Endothelial cell of umbilical vein (primary cell): ENCODE data around the gene FYCO1. TPM values are rescaled to one million over a fixed set of nuclear protein-coding genes. Genes with fewer than 3 reads are reported as not detected.

ENCODE experiments used
- BruUV-seq: library from RNA; stranded (reverse); fragments of 400-500 nt; replicated peaks from 2 replicates; lab custom pipeline; 2021; lab: Mats Ljungman, UMichigan
- CTCF ChIA-PET: fragments of 300-600, 350-600 bp; sonication (Branson Sonifier 250); formaldehyde crosslinking; loops from one replicate; lab custom pipeline; 2021; ENCODE audit warnings: antibody characterized with exemption, inconsistent platforms; lab: Charles Lee
- POLR2A ChIA-PET: fragments of 300-600, 350-600 bp; sonication (Branson Sonifier 250); formaldehyde crosslinking; loops from one replicate; lab custom pipeline; 2021; ENCODE audit warnings: antibody characterized with exemption, inconsistent platforms; lab: Charles Lee
- DNase-seq: peaks from one replicate; pipeline ENCODE4 v3.0.0-alpha.2; 2011; ENCODE audit warnings: low read depth, low spot score
- FAIRE-seq: peaks from 2 replicates; lab custom pipeline; 2011; peaks lifted over from hg19 to GRCh38; lab: Jason Lieb, UNC
- H2AFZ ChIP-seq: 2 replicates; pipeline ENCODE4 v1.6.0; 2012; ENCODE audit warnings: low read depth, low read length, control low read depth, inconsistent platforms
- H3K27ac ChIP-seq: 2 replicates; pipeline ENCODE4 v1.5.1; 2011; ENCODE audit warnings: low read depth, mild to moderate bottlenecking, control low read depth, low read length, moderate library complexity; ENCODE audit not compliant: insufficient read depth
- H3K27me3 ChIP-seq, 2 experiments: 2 replicates each; pipeline versions ENCODE4 v1.6.0 to v1.6.1; 2011; ENCODE audit warnings: low read length in 2 of 2, mixed read lengths in 1 of 2; ENCODE audit not compliant: control insufficient read depth in 2 of 2, insufficient read depth in 2 of 2
- H3K36me3 ChIP-seq, 2 experiments: 2 replicates in 1 of 2; 3 replicates in 1 of 2; pipeline ENCODE4 v1.5.1; 2011; ENCODE audit warnings: low read length in 2 of 2, mild to moderate bottlenecking in 1 of 2, moderate library complexity in 1 of 2; ENCODE audit not compliant: control insufficient read depth in 2 of 2, insufficient read depth in 2 of 2; ENCODE audit errors: extremely low read depth in 1 of 2
- H3K4me1 ChIP-seq: 3 replicates; pipeline ENCODE4 v1.5.1; 2011; ENCODE audit warnings: mild to moderate bottlenecking, low read length; ENCODE audit not compliant: control insufficient read depth, insufficient read depth; ENCODE audit errors: extremely low read depth
- H3K4me2 ChIP-seq: 2 replicates; pipeline ENCODE4 v1.6.1; 2011; ENCODE audit warnings: low read length, control low read depth, mixed read lengths; ENCODE audit not compliant: insufficient read depth
- H3K4me3 ChIP-seq, 3 experiments: fragments of 200-600 bp in 1 of 3; sonication (generic), shearing (Covaris generic) in 1 of 3; replicated peaks in 1 of 3; 2 replicates each; pipeline ENCODE4 v1.5.1; 2011 to 2016; ENCODE audit warnings: control low read depth in 3 of 3, low read length in 3 of 3, mild to moderate bottlenecking in 2 of 3, inconsistent platforms in 1 of 3, low read depth in 1 of 3, moderate library complexity in 1 of 3; ENCODE audit not compliant: insufficient read depth in 1 of 3
- H3K79me2 ChIP-seq: 2 replicates; pipeline ENCODE4 v1.6.0; 2012; ENCODE audit warnings: low read length, inconsistent platforms; ENCODE audit not compliant: control insufficient read depth, insufficient read depth
- H3K9ac ChIP-seq: replicated peaks from 2 replicates; pipeline ENCODE3; 2011; ENCODE audit warnings: low read length, control low read depth; ENCODE audit not compliant: insufficient read depth; ENCODE audit errors: extremely low read depth
- H3K9me1 ChIP-seq: replicated peaks from 3 replicates; pipeline ENCODE4 v1.6.0; 2011; ENCODE audit warnings: mild to moderate bottlenecking, low read length; ENCODE audit not compliant: control insufficient read depth, insufficient read depth; ENCODE audit errors: extremely low read depth
- H3K9me3 ChIP-seq: replicated peaks from 2 replicates; pipeline ENCODE4 v1.5.1; 2012; ENCODE audit warnings: low read length, inconsistent platforms; ENCODE audit not compliant: control insufficient read depth, insufficient read depth
- H4K20me1 ChIP-seq: replicated peaks from 2 replicates; pipeline ENCODE3; 2011; ENCODE audit warnings: mild to moderate bottlenecking, low read length; ENCODE audit not compliant: control insufficient read depth, insufficient read depth; ENCODE audit errors: extremely low read depth
- EZH2 ChIP-seq: IDR thresholded peaks from 2 replicates; pipeline ENCODE4 v1.6.1; 2012; ENCODE audit warnings: borderline replicate concordance, low read depth, mild to moderate bottlenecking, moderate library complexity, low read length, inconsistent platforms; ENCODE audit not compliant: severe bottlenecking
- FOS ChIP-seq: IDR thresholded peaks from 2 replicates; pipeline ENCODE4 v1.6.1; 2011; ENCODE audit warnings: mild to moderate bottlenecking, low read length, moderate library complexity, borderline replicate concordance; ENCODE audit not compliant: insufficient read depth
- JUN ChIP-seq: IDR thresholded peaks from 2 replicates; pipeline ENCODE4 v1.6.1; 2011; ENCODE audit warnings: borderline replicate concordance, low read depth; ENCODE audit not compliant: insufficient read length, insufficient read depth
- MAX ChIP-seq: IDR thresholded peaks from 2 replicates; pipeline ENCODE4 v1.6.1; 2011; ENCODE audit not compliant: insufficient read depth, insufficient read length
- POLR2A ChIP-seq: IDR thresholded peaks from 2 replicates; pipeline ENCODE4 v1.6.1; 2012; ENCODE audit warnings: low read depth, mild to moderate bottlenecking, control low read depth, low read length
- dilution Hi-C: fragments of 300-500 bp; cut with MboI; formaldehyde crosslinking; loops from one replicate; pipeline ENCODE4 v1.15.0; 2019; ENCODE audit warnings: low sequenced_read_pairs; ENCODE audit not compliant: extremely low pct_ligation_motif_present
- intact Hi-C: fragments of 100-400 bp; cut with micrococcal nuclease; formaldehyde crosslinking; loops from one replicate; pipeline ENCODE4 v1.10.0; 2022
- polyA plus RNA-seq, 4 experiments: library from polyadenylated mRNA; depleted of rRNA in 3 of 4; stranded (reverse) in 3 of 4; unstranded in 1 of 4; fragments of >200 nt; gene quantifications; 2 replicates each; pipeline versions ENCODE4 v1.2.1 to v1.2.3, GENCODE V29; 2011 to 2012; ENCODE audit warnings: missing spikeins in 1 of 4
- total RNA-seq: library from RNA; stranded (reverse); gene quantifications from 2 replicates; pipeline ENCODE4 v1.2.3, GENCODE V29; 2021

The FYCO1 gene
- total and polyA plus RNA-seq, 2 donors (not counting 3 experiments of a cell fraction or from before 2014, with no cell fraction given): 13.9 to 20.8 TPM

DNA sequence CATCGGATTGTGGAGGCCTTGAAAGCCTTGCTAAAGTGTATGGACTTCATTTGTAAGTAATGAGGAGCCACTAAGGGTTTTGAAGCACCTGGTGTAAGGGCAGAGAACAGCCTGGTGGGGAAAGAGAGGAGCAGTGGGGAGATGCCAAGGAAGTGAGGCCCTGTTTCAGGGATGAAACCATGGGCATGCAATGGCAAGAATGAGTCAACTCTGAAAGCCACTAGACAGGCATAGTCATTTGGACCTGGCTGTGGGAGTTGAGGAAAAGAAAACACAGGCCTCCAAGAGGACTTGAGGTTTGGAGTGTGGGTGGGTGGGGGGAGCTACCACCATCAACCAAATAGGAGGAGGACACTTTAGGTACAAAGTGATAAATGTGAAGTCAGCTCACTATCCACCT lies 24.1 kb upstream of the FYCO1 start:
- no peak for DNase-seq
- Histone ChIP-seq H3K9me3 (no peaks in the 10 kb centered on the region), H3K36me3 (no peaks in the 10 kb centered on the region), H3K27me3 (peaks cover 0 to 6% of the 10 kb centered on the region in 2 experiments), H3K27ac (no peak overlapping the region), H3K4me2 (no peak overlapping the region), H3K4me3 (no peak overlapping the region), H3K79me2 (no peaks in the 10 kb centered on the region), H3K9me1 (no peaks in the 10 kb centered on the region), H3K4me1 (no peaks in the 10 kb centered on the region), H2AFZ (no peak overlapping the region), H3K9ac (no peak overlapping the region), H4K20me1 (no peaks in the 10 kb centered on the region)
- dilution Hi-C loops (no loop called here), intact Hi-C loops (no loop called here)
- POLR2A ChIA-PET: no interaction called here
- TF ChIP-seq POLR2A (no peak), FOS (no peak)
- FAIRE-seq: no peak
- BruUV-seq: no TSS peak
- CTCF ChIA-PET: interaction anchor here (1.0 kb wide), 1 partner anchor 170 kb away, joined by 3 read pairs; no protein-coding TSS in a partner anchor

- POLR2A ChIA-PET: no interaction called here
- CTCF ChIA-PET: no interaction called here
- FAIRE-seq: no peak
Observed at GRCh38 chr3:46017720-46018119, 22.1 kb upstream of the FYCO1 start.

More at GRCh38 chr3:46017720-46018119, 22.1 kb upstream of the FYCO1 start:
- BruUV-seq: no TSS peak
- Histone ChIP-seq H3K79me2 (no peaks in the 10 kb centered on the region), H2AFZ (no peak overlapping the region), H3K4me2 (no peak overlapping the region), H3K9me1 (no peaks in the 10 kb centered on the region), H3K9ac (no peak overlapping the region), H3K4me1 (no peaks in the 10 kb centered on the region), H3K4me3 (no peak overlapping the region), H3K27ac (no peak overlapping the region), H3K27me3 (peaks cover 0 to 2% of the 10 kb centered on the region in 2 experiments), H4K20me1 (no peaks in the 10 kb centered on the region), H3K36me3 (no peaks in the 10 kb centered on the region), H3K9me3 (no peaks in the 10 kb centered on the region)
- DNase-seq: no peak
- intact Hi-C loops: no loop called here
- no peak for TF ChIP-seq MAX
- TF ChIP-seq POLR2A: no peak
- TF ChIP-seq JUN: no peak
- TF ChIP-seq EZH2: no peak
- dilution Hi-C loops: no loop called here
